Non-pigmented ciliary epithelial cell (primary cell): Measurements from ENCODE around the gene ADPRHL1.
"Not testable (repeated sequence)": the region's sequence is repeated elsewhere in the genome, so short reads cannot be mapped to it uniquely, and the experiment has no call there.

Source experiments
- DNase-seq: peaks from one replicate; pipeline ENCODE4 v3.0.0-alpha.2; 2010; ENCODE audit warnings: low read depth

The ADPRHL1 gene

DNA sequence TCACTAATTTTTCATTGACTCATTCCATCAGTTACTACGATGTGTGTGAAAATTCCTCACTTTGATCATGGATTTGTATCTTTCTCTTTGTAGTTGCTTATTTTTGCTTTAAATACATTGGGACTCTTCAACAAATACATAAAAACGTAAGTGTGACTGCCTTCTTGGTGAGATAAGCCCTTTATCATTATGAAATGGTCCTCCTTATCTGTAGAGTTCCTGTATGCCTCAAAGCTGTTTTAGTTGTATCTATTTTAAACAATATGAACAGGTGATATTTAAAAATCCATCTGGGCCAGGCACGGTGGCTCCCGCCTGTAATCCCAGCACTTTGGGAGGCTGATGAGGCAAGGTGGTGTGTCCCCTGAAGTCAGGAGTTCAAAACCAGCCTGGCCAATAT is 25.9 kb upstream of the ADPRHL1 start:
- DNase-seq: no peak

DNA sequence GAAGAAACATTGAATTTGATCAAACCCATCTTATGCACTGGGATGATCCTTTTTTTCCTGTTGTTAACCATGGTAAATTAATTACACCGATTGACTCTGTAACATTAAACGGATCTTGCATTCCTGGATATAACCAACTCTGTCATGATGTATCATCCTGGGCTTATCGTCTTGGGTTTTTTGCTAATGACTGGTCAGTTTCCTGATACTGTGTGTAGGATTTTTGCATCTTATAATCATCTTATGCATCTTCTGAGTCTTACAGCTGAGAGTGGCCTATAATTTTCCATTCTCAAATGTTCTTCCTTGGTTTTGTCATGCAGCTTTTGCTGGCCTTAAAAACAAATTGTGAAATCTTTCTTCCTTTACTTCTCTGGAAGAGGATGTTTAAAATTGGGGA is 24.4 kb upstream of the ADPRHL1 start:
- DNase-seq: no peak

DNA sequence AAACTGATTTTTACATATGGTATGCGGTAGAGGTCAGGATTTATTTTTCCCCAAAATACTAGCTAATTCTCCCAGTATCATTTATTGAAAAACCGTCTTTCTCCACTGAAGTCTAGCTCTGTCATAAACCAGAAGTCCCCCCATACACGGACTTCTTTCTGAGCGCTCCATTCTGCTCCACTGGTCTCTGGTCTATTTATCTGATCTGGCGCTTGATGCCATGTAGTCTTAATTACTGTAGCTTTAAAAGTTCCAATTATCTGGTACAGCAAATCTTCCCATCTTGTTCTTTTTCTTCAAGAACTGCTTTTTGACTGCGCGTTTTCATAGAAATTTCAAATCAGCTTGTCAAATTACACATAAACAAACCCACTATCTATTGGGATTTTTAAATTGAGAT is 23.5 kb upstream of the ADPRHL1 start:
- DNase-seq: no peak

DNA sequence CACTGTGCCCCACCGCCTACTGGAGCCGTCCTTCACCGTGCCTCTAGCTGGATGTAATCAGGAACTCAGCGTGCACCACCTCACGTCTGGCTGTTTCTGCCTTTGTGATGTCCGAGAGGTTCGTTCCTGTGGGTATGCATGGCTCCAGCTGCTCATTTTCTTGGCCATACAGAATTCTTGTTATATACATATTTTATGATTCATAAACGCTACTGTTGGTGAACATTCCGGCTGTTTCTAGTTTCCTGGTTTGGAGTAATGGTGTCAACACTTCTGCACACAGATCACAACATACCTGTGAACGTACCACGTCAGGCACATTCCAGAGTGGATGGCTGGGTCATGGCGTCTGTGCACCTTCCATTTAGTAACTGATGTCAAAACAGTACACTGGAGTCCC is 22.6 kb upstream of the ADPRHL1 start:
- DNase-seq: no peak

DNA sequence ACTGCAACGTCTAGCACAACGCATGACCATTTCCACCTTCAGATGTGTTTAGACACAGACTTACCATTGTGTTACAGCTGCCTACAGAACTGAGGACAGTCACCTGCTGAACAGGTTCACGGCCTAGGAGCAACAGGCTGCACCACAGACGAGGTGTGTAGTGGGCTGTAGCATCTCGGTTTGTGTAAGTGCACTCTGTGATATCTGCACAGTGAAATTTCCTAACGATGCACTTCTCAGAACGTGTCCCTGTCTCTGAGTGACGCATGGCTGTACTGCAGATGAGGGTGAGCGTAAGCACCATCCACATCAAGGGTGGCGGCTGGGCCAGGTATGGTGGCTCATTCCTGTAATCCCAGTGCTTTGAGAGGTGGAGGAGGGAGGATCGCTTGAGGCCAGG is 22.0 kb upstream of the ADPRHL1 start:
- DNase-seq: no peak

DNA sequence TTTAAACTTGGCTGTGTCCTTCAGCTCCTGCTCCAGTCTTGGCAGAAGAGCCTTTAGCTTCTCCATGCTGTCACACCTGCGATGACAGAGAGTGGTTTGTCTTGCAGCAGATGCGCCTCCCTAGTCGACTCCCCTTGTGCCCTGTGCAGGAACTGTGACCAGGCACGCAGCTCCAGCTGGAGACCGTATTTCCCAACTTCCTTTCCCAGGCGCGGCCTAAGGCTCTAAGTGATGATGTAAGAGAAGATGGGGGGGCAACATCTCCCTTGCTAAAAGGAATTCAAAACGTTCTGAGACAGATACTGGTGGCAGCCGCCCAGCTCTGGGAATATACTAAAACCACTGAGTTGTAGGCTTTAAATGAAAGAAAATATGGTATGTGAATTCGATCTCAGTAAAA is 20.9 kb upstream of the ADPRHL1 start:
- DNase-seq: no peak

DNA sequence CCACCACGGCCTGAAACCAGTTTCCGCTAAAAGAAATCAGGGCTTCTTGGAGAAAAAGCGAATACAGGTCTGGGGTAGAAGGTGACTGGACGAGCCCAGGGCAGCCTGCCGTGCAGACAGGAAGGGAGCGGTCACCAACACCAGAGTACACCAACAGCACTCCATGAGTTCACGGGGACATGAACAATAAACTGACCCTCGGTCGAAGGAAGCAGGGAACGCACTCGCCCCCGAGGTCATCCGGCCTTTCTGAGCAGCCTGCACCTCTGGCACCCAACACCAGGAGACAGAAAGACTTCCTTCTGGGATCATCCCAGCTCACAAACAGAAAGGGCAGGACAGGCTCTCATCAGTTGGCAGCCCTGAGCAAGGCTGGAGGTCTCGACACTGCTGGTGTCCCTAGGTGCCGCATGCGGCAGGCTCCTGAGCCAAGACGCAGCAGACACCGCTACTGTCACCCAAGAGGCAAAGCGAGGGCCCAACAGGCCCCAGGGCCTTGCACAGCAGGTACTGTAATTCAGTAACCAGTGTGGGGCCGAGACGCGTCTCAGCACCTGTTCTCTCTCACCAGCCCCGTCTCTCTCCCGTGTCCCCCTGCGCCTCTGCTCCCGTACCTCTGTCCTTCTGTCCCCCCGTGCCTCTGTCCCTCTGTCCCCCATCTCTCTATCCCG is 19.2 kb upstream of the ADPRHL1 start:
- DNase-seq: no peak

DNA sequence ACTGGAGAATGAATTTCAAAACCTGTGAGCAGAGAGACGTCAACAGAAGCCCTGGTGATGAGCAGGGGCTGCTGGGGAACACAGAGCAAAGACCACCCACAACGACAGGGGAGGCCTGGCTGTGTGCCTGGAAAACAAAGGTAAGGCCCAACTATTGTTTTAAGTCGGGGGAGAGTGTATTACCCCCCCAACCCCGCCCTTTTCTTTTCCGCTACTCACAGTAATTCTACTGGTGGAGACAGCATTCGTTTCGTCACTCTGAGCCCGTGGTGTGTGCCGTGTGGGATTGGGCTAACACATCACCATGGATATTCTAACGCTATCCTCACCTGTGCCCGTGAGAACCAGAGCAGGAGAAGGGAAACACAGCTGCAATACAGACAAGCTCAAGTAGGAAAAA is 18.6 kb upstream of the ADPRHL1 start:
- DNase-seq: no peak

DNA sequence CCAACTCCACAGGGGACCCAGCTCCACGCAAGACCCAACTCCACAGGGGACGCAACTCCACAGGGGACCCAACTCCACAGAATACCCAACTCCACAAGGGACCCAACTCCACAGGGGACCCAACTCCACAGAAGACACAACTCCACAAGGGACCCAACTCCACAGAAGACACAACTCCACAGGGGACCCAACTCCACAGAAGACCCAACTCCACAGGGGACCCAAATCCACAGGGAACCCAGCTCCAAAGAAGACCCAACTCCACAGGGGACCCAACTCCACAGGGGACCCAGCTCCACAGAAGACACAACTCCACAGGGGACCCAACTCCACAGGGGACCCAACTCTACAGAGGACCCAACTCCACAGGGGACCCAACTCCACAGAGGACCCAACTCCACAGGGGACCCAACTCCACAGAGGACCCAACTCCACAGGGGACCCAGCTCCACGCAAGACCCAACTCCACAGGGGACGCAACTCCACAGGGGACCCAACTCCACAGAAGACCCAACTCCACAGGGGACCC is 17.4 kb upstream of the ADPRHL1 start:
- DNase-seq: not testable (repeated sequence)

DNA sequence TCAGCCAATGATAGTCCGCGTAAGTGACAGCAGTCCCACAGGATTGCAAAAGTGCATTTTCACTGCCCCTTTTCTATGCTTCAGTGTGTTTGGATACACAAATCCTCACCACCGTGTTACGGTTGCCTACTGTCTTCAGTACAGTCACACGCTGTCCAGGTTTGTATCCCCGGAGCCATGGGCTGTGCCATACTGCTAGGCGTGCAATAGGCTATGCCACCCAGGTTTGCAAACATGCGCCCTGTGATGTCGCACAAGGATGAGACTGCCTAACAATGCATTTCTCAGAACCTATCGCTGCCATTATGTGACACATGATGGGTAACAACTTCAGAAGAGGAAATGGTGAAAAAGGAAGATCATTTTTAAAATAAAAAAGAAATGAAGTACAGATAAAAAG is 16.8 kb upstream of the ADPRHL1 start:
- DNase-seq: no peak

DNA sequence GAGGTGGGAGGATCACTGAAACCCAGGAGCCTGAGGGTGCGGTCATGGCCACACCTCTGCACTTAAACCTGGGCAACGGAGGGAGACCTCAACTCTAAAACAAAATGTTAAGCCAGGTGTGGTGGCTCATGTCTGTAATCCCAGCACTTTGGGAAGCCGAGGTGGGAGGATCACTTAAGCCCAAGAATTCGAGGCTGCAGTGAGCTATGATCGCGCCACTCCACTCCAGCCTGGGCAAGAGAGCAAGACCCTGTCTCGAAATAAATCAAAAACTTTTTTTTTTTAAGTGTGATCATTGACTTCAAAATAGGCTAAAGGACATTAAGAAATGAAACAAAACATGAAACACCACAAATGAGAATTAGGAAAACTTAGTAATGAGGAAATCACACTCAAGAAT is 16.3 kb upstream of the ADPRHL1 start:
- DNase-seq: no peak

DNA sequence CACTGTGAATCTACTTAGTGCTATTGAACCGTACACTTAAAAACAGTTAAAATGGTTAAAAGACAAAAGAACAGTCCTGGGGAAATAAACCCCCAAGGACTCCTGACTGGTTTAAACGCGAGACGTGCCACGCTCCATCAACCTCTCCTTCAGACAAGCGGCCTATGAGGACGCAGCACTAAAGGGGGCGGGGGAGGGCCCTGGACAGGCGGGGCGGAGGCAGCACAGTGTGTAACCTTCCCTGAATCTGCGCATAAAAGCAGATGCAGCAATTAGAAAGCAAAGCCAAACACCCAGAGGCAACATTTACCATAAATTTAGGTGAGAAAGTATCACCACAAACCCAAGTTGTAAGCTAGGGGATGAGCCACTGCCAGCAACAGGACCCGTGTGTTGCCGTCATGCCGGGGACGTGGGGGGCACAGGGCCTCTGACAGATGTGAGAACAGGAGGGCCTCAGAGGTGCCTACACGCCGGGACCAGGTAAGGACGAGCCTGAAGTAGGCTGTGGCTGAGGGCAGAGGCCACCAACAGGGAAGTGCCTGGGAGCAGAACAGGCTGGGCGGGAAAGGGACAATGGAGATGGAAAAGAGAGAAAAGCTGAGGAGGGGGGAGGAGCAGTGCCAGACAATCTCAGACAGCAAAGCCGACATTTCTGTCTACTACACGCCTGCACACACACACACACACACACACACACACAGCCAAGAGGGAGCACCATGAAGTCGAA is 15.3 kb upstream of the ADPRHL1 start:
- DNase-seq: no peak

DNA sequence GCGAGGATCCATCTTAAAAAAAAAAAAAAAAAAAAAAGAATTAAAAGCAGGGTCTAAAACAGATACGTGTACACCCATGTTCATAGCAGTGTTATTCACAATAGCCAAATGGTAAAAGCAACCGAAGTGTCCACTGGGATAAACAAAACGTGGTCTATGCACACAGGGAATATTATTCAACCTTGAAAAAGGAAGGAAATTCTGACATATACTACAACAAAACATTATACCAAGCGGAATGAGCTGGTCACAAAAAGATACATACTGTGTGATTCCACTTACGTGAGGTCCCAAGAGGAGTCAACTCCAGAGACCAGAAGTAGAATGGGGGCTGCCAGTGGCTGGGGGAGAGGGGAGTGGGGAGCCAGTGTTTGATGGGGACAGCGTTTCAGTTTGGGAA is 14.7 kb upstream of the ADPRHL1 start:
- no peak for DNase-seq

DNA sequence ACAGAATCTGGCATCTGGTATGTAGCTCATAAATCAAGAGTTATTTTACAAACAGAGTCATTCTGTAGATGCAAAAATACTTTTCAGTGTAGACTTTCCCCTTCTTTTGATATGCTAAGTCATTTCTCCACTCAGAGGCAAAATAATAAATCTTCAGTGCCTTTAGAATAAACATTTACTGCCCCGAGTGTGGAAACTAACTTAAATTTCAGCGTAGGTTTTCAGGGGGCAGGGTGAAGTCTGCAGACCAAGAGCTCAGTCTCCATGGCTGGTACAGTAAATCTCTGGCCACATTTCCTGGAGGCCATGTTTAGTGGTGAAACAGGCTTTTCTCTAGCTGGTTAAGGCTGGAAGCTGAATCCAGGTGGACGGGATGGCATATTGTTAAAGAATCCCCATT is 13.1 kb upstream of the ADPRHL1 start:
- DNase-seq: no peak

DNA sequence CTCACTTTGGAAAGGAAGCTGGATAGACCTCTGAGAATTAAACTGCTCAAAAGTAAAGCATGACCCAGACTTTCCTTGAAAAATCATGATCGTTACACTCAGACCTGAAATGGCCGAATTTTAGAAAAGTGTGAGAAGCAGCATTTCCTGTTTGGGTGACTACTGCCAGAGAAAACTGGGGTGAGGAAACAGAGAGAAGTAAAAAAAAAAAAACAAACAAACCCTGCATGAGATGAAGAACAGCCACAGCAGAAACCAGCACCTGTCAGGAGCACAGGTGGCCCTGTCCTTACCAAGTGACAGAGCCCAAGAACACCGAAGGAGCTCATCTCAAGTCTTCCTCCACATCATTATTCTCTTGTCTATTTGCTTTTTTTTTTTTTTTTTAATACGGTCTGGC is 12.0 kb upstream of the ADPRHL1 start:
- DNase-seq: no peak

DNA sequence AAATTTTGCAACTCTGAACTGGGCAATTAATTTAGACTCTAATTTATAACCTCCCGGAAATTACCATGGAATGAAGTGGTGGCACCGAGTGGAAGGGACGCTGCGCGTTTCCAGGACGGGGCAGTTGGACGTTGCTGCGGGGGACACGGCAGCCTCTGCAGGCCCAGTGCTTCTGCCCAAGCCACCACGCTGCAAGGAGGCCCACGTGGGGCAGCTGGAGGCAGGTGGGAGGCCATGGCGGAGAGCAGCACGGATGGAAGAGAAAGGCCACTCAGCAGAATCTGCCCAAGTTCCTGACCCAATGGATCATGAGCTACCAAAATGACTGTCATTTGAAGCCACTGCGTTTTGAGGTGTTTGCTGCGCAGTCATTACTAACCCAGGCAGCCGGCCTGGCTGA is 11.2 kb upstream of the ADPRHL1 start:
- DNase-seq: no peak

DNA sequence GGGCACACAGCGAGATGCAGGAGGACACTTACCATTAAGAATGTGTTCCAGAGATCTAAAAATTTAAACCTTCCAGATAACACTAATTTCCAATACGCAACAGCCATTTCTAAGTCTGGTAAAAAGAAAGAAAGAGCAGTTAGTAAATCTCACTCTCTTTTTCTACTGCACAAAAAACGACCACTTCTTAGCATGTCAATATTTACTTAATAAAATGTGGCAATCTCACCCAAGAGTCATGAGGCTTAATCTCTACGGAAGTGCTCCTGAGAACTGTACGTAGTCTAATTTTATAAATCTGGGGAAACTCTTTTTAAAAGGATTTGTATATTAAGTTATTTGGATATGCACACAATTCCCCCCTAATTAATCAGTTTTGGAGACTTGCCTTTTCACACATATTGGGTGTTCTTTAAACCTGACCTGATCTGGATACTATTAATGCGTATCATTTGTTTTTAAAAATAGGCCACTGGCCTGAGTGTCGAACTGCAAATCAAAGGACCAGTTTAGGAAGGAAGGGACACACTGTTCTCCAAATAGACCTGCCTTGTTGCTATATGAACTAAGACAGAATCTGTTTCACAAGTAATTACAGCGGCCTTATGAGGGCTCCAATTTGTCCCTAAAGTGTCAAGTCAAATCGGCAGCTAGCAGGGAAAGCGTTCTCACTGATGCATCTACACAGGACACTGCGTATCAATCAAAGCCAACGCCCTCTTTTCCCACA is 7.9 kb upstream of the ADPRHL1 start:
- DNase-seq: no peak

DNA sequence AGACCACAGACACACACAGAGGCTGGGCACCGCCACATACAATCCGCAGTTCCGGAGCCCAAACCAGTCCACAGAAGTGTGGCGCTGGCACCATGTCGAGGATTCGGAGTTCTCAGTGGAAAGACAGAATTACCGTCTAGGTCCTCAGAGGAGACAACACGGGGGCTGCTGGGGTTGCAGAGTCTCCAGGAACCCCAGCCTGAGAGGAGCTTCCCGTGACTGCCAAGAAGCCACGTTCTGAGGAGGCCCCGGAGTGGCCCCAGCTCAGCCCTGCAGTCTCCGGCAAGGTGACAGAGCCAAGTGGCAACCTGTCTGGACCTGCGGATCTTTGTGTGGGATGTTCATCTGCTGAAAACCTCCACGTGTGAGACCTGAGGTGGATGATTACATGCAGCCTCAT is 7.3 kb upstream of the ADPRHL1 start:
- DNase-seq: no peak

DNA sequence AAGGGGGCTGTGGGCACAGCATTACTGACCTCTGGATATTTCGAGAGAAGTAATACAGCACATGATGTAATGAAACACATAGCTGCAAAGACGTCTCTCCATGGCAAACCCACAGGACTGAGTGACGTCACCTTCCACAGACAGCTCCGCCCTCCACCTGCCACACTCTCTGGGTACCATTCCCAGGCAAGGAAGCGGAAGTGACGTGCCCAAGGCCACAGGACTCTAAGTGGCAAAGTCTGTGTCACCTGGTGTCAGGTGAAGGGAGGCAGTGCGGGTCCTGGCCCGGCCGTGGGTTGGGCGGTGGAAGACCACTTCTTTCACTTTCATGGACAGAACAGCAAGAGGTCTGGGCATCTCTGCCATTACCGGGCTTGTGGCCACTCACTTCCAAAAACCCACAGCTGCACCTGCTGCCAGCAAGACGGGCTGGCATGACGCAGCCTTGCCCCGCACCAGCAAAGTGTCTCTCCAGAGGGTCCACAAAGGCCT is 6.8 kb upstream of the ADPRHL1 start:
- DNase-seq: no peak

DNA sequence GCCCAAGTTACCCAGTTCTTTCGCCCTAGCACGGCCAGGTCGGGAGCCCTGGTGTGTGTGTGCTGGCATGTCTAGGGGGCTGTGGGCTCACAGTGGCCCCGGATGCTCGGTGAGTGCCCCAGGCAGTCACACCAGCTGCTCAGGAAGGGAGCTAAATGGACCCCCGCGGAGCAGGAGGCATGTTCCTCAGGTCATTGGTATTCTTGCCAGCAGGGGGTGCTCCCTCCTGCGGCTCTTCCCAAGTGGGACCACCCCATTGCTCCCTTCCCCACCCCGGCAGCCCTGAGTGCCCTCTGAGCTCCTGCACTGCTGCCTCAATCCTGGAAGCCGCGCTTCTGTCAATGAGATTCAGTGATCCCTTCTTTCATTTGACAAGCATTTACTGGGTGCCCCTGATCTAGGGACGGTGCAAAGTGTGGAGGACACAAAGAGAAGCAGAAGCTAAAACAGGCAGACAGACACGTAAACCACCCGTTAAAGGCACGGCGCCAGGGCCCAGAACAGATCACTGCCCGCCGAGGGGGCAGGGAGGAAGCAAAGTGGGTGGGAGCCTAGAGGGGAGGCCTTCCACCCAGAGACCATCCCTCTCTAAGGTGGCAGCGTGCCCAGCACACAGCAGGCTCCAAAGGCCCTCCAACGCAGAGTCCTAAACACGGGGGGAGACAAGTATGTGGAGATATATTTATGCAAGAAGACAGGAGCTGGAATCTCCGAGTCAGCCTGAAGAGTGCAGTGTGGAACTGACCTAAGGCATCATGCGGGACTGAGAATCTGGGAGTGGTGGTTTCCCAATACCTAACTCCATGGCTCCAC is 5.2 kb upstream of the ADPRHL1 start:
- no peak for DNase-seq

DNA sequence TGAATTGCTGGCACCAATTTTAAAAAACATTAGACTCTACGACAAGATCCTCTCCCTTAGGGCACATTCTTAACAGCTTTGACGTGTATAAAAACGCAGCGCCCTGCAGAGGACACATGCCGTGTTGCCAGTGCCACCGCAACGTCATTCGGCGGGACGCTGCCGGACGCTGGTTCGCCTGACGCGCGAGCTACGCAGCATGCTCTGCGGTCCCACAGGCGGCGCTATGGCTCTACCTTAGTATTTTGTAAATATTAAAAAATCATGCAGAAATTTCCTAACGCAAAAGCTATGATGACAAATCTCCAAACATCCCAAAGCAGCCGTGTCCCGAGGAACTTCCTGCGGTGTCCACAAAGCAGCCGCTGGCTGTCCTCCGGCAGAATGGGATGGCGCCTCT is 4.2 kb upstream of the ADPRHL1 start:
- no peak for DNase-seq

DNA sequence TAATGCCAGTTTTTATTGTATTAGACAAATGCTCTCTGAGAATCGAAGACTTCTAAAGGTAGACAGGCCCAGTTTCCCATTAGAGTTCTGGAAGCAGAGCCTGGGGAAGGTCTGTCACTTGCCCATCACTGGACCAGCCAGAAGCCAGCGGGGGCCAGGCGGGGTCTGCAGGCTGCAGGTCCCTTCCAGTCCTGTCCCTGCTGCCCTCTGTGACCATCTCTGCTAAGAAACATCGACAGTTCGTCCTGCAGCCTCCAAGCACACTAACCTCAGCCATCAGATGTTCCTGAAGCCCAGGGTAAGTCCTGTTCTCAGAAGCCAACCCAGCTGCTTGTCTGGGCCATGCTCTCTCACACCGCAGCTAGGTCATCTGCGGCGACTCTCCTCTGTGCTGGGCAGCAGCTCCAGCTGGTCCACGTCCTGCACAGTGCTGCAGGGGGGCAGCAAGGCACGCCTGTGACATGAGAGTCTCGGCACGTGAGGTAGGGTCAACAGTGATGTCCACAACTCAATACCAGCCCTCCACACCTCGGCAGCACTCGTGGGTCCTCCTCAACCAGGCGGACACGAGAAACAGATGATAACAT is 2.9 kb upstream of the ADPRHL1 start:
- no peak for DNase-seq
